ENCODE measurements around the gene XYLB.
"Not testable (repeated sequence)": the region's sequence is repeated elsewhere in the genome, so short reads cannot be mapped to it uniquely, and the experiment has no call there.

XYLB gene

GRCh38 chr3:38346587-38347410 is at the start of gene XYLB:
TSS of gene XYLB (plus strand) at chr3:38346785. CDS start at chr3:38346869, 84 bp downstream.
- Histone ChIP-seq H3K9me3 (ENCODE audit: insufficient read depth, low read length) (0 out of 2 replicates have a peak, but pooled peaks cover 8% of the 10 kb centered on the region), H3K27me3 (ENCODE audit: insufficient read depth, insufficient read length) (peaks cover 9% of the 10 kb centered on the region), H3K4me1 (ENCODE audit: insufficient read depth, insufficient read length) (peaks cover 4% of the 10 kb centered on the region), H3K36me3 (ENCODE audit: insufficient read depth, insufficient read length, low read length) (peaks cover 19% of the 10 kb centered on the region), H3K9ac (ENCODE audit: insufficient read length, low read depth) (peak within 1 kb of the TSS; percentile 96), H3K4me3 (ENCODE audit: insufficient read length, low read depth) (peak within 1 kb of the TSS; percentile 82)
- TF ChIP-seq SUZ12 (IDR thresholded peaks at IDR 0.05; ENCODE audit: extremely low read depth, insufficient read depth, insufficient read length) = no peak
- TF ChIP-seq YY1 (IDR thresholded peaks at IDR 0.05; ENCODE audit: insufficient read depth, insufficient read length) = no peak
- no peak for TF ChIP-seq ZNF274 (IDR thresholded peaks at IDR 0.05; ENCODE audit: low read depth, low read length)
- peak; percentile 66 for DNase-seq (ENCODE audit: low read depth, low spot score)

- H3K4me3 ChIP-seq (ENCODE audit: insufficient read length, low read depth); H3K27me3 ChIP-seq (ENCODE audit: insufficient read depth, insufficient read length); H3K36me3 ChIP-seq (ENCODE audit: insufficient read depth, insufficient read length, low read length); H3K9ac ChIP-seq (ENCODE audit: insufficient read length, low read depth); DNase-seq (ENCODE audit: low read depth, low spot score); H3K4me1 ChIP-seq (ENCODE audit: insufficient read depth, insufficient read length); H3K9me3 ChIP-seq (ENCODE audit: insufficient read depth, low read length): not testable (repeated sequence)
These were observed 49.5 kb upstream of the XYLB start for GRCh38 chr3:38297053-38297452.

GRCh38 chr3:38297537-38297936 is 49.0 kb upstream of the XYLB start:
- Histone ChIP-seq H3K9me3 (ENCODE audit: insufficient read depth, low read length) (no peaks in the 10 kb centered on the region), H3K4me1 (ENCODE audit: insufficient read depth, insufficient read length) (no peaks in the 10 kb centered on the region), H3K36me3 (ENCODE audit: insufficient read depth, insufficient read length, low read length) (no peaks in the 10 kb centered on the region), H3K27me3 (ENCODE audit: insufficient read depth, insufficient read length) (no peaks in the 10 kb centered on the region), H3K4me3 (ENCODE audit: insufficient read length, low read depth) (no peak overlapping the region), H3K9ac (ENCODE audit: insufficient read length, low read depth) (no peak overlapping the region)
- no peak for TF ChIP-seq SUZ12 (IDR thresholded peaks at IDR 0.05; ENCODE audit: extremely low read depth, insufficient read depth, insufficient read length)
- no peak for TF ChIP-seq ZNF274 (IDR thresholded peaks at IDR 0.05; ENCODE audit: low read depth, low read length)
- TF ChIP-seq YY1 (IDR thresholded peaks at IDR 0.05; ENCODE audit: insufficient read depth, insufficient read length) = no peak
- no peak for DNase-seq (ENCODE audit: low read depth, low spot score)

- TF ChIP-seq ZNF274 (IDR thresholded peaks at IDR 0.05; ENCODE audit: low read depth, low read length) (no peak), YY1 (IDR thresholded peaks at IDR 0.05; ENCODE audit: insufficient read depth, insufficient read length) (no peak)
- no peaks in the 10 kb centered on the region for H3K4me1 ChIP-seq (ENCODE audit: insufficient read depth, insufficient read length)
- H3K4me3 ChIP-seq (ENCODE audit: insufficient read length, low read depth) = no peak overlapping the region
- no peaks in the 10 kb centered on the region for H3K36me3 ChIP-seq (ENCODE audit: insufficient read depth, insufficient read length, low read length)
- no peaks in the 10 kb centered on the region for H3K9me3 ChIP-seq (ENCODE audit: insufficient read depth, low read length)
- DNase-seq (ENCODE audit: low read depth, low spot score) = no peak
- no peaks in the 10 kb centered on the region for H3K27me3 ChIP-seq (ENCODE audit: insufficient read depth, insufficient read length)
- H3K9ac ChIP-seq (ENCODE audit: insufficient read length, low read depth) = no peak overlapping the region
These were observed 48.5 kb upstream of the XYLB start for GRCh38 chr3:38297947-38298711.

GRCh38 chr3:38306941-38307340 is 39.6 kb upstream of the XYLB start:
- H3K9ac ChIP-seq (ENCODE audit: insufficient read length, low read depth) = no peak overlapping the region
- TF ChIP-seq ZNF274 (IDR thresholded peaks at IDR 0.05; ENCODE audit: low read depth, low read length) = no peak
- no peak for TF ChIP-seq YY1 (IDR thresholded peaks at IDR 0.05; ENCODE audit: insufficient read depth, insufficient read length)
- TF ChIP-seq SUZ12 (IDR thresholded peaks at IDR 0.05; ENCODE audit: extremely low read depth, insufficient read depth, insufficient read length) = no peak
- H3K4me1 ChIP-seq (ENCODE audit: insufficient read depth, insufficient read length) = no peaks in the 10 kb centered on the region
- H3K36me3 ChIP-seq (ENCODE audit: insufficient read depth, insufficient read length, low read length) = no peaks in the 10 kb centered on the region
- no peak for DNase-seq (ENCODE audit: low read depth, low spot score)
- H3K4me3 ChIP-seq (ENCODE audit: insufficient read length, low read depth) = no peak overlapping the region
- peaks cover 3% of the 10 kb centered on the region for H3K27me3 ChIP-seq (ENCODE audit: insufficient read depth, insufficient read length)
- no peaks in the 10 kb centered on the region for H3K9me3 ChIP-seq (ENCODE audit: insufficient read depth, low read length)

GRCh38 chr3:38307599-38307998 is 39.0 kb upstream of the XYLB start:
- Histone ChIP-seq H3K27me3 (ENCODE audit: insufficient read depth, insufficient read length) (peaks cover 3% of the 10 kb centered on the region), H3K4me3 (ENCODE audit: insufficient read length, low read depth) (no peak overlapping the region), H3K36me3 (ENCODE audit: insufficient read depth, insufficient read length, low read length) (no peaks in the 10 kb centered on the region), H3K9ac (ENCODE audit: insufficient read length, low read depth) (no peak overlapping the region), H3K9me3 (ENCODE audit: insufficient read depth, low read length) (no peaks in the 10 kb centered on the region), H3K4me1 (ENCODE audit: insufficient read depth, insufficient read length) (no peaks in the 10 kb centered on the region)
- no peak for DNase-seq (ENCODE audit: low read depth, low spot score)
- TF ChIP-seq YY1 (IDR thresholded peaks at IDR 0.05; ENCODE audit: insufficient read depth, insufficient read length) (no peak), SUZ12 (IDR thresholded peaks at IDR 0.05; ENCODE audit: extremely low read depth, insufficient read depth, insufficient read length) (no peak), ZNF274 (IDR thresholded peaks at IDR 0.05; ENCODE audit: low read depth, low read length) (no peak)

GRCh38 chr3:38308456-38308855 is 38.1 kb upstream of the XYLB start:
- no peaks in the 10 kb centered on the region for H3K36me3 ChIP-seq (ENCODE audit: insufficient read depth, insufficient read length, low read length)

More at GRCh38 chr3:38308456-38308855, 38.1 kb upstream of the XYLB start:
- Histone ChIP-seq H3K9ac (ENCODE audit: insufficient read length, low read depth) (no peak overlapping the region), H3K9me3 (ENCODE audit: insufficient read depth, low read length) (no peaks in the 10 kb centered on the region), H3K4me3 (ENCODE audit: insufficient read length, low read depth) (no peak overlapping the region), H3K4me1 (ENCODE audit: insufficient read depth, insufficient read length) (no peaks in the 10 kb centered on the region), H3K27me3 (ENCODE audit: insufficient read depth, insufficient read length) (peaks cover 3% of the 10 kb centered on the region)
- no peak for TF ChIP-seq ZNF274 (IDR thresholded peaks at IDR 0.05; ENCODE audit: low read depth, low read length)
- TF ChIP-seq YY1 (IDR thresholded peaks at IDR 0.05; ENCODE audit: insufficient read depth, insufficient read length) = no peak
- TF ChIP-seq SUZ12 (IDR thresholded peaks at IDR 0.05; ENCODE audit: extremely low read depth, insufficient read depth, insufficient read length) = no peak
- DNase-seq (ENCODE audit: low read depth, low spot score) = no peak
